Stomach (tissue), 9 donors: ENCODE results near the gene TMC2. TPM values are rescaled to one million over a fixed set of nuclear protein-coding genes. Genes with fewer than 3 reads are reported as not detected.

Experiments
- DNase-seq, 2 donors: peaks; one replicate each; pipeline versions ENCODE4 v3.0.0 to v3.0.0-alpha.2; 2013 to 2019
- H3K27ac ChIP-seq, 5 donors: fragments of 200-600 bp in 4 of 5; sonication (generic) in 4 of 5; one replicate each; pipeline ENCODE4 v1.5.1; 2013 to 2019; ENCODE audit warnings: mild to moderate bottlenecking in 1 of 5, moderate library complexity in 1 of 5
- H3K27me3 ChIP-seq, 3 donors: fragments of 200-600 bp; sonication (generic); one replicate each; pipeline ENCODE4 v1.5.1; 2017 to 2019; ENCODE audit warnings: mixed run types in 1 of 3
- H3K36me3 ChIP-seq, 4 donors: fragments of 200-600 bp; sonication (generic); 1 replicate in 3 of 4; 2 replicates in 1 of 4; pipeline ENCODE4 v1.5.1; 2016 to 2019
- H3K4me1 ChIP-seq, 4 donors: fragments of 200-600 bp; sonication (generic); one replicate each; pipeline ENCODE4 v1.5.1; 2016 to 2019
- H3K4me3 ChIP-seq, 4 donors: fragments of 200-600 bp; sonication (generic) in 3 of 4; one replicate each; pipeline ENCODE4 v1.5.1; 2016 to 2019; ENCODE audit warnings: mild to moderate bottlenecking in 1 of 4
- H3K9me3 ChIP-seq, 4 donors: fragments of 200-600 bp; sonication (generic); one replicate each; pipeline ENCODE4 v1.5.1; 2016 to 2019
- EP300 ChIP-seq: sonication (generic); formaldehyde crosslinking; IDR thresholded peaks from one replicate; pipeline ENCODE4 v1.6.1; 2017; ENCODE audit warnings: antibody characterized with exemption
- POLR2A ChIP-seq, 4 donors: fragments of 450-650 bp; IDR thresholded peaks; one replicate each; pipeline ENCODE4 v1.6.1; 2016; ENCODE audit warnings: antibody characterized with exemption in 4 of 4, control low read depth in 2 of 4, mild to moderate bottlenecking in 1 of 4, moderate library complexity in 1 of 4
- POLR2AphosphoS5 ChIP-seq, 3 donors: sonication (generic); formaldehyde crosslinking; IDR thresholded peaks; one replicate each; pipeline ENCODE4 v1.6.1; 2016; ENCODE audit warnings: antibody characterized with exemption in 3 of 3
- WGBS, 5 donors: extraction: QIAGEN DNeasy Blood & Tissue Kit in 3 of 5; methylation state at CpG; one replicate each; pipeline versions ENCODE4 v1.1.5 to v1.1.7; 2013 to 2018; 5-methylcytosine and 5-hydroxymethylcytosine counted together
- intact Hi-C: fragments of 100-400 bp; cut with DNase I; formaldehyde crosslinking; loops from one replicate; pipeline ENCODE4 v1.15.1; 2023; ENCODE audit warnings: low total_unique reads
- polyA plus RNA-seq, 3 donors: library from polyadenylated mRNA; stranded (reverse); fragments of 200-250 nt; gene quantifications; one replicate each; pipeline ENCODE4 v1.2.3, GENCODE V29; 2013
- total RNA-seq, 5 donors: library from RNA; depleted of rRNA; stranded (reverse); fragments of >200 nt; gene quantifications; one replicate each; pipeline versions ENCODE4 v1.1.0 to v1.2.3, GENCODE V29; 2014 to 2016
- TF ChIP-seq, protein P1 (sequence below), 7 experiments: fragments of 450-650 bp in 4 of 7; fragments of 200-600 bp in 3 of 7; sonication (generic) in 3 of 7; IDR thresholded peaks; one replicate each; pipeline ENCODE4 v1.5.1; 2016 to 2019; ENCODE audit warnings: antibody characterized with exemption in 7 of 7, control low read depth in 2 of 7, mild to moderate bottlenecking in 1 of 7
- donor health status: healthy with polysubstance abuse.
- donor health status: Bipolar disorder and iron deficiency.
- donor health status: healthy.

Gene TMC2
- total and polyA plus RNA-seq, 8 donors: 0.03 TPM; not detected in 7

DNA sequence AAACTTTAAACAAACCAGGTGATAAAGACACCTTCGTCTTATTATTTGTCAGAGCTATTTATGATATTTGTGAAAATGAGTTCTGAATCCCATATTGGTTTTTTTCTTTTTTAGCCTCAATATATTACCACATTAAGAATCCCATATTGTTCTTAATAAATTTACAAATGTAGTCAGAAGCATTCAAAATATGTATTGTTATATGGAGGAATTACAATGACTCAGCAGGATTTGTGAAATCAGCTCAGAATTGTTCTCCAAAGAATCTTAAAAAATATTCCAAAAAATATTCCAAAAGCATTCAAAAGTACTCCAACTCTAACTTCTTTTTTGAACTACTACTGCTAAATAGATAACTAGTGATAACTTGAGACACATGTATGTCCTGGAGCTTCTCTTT is 21.2 kb upstream of the TMC2 start:
- no peak overlapping the region for H3K4me3 ChIP-seq
- H3K27ac ChIP-seq: no peak overlapping the region
- no peaks in the 10 kb centered on the region for H3K4me1 ChIP-seq
- DNase-seq: no peak
- 43 to 63% (median 56%) methylated on average over 1 of the region's 1 CpG for WGBS, 5 donors
- H3K36me3 ChIP-seq: no peaks in the 10 kb centered on the region
- peaks cover 0 to 4% (median 0%) of the 10 kb centered on the region in 3 donors for H3K27me3 ChIP-seq
- H3K9me3 ChIP-seq: no peaks in the 10 kb centered on the region
- TF ChIP-seq EP300: no peak
- intact Hi-C loops: no loop called here

DNA sequence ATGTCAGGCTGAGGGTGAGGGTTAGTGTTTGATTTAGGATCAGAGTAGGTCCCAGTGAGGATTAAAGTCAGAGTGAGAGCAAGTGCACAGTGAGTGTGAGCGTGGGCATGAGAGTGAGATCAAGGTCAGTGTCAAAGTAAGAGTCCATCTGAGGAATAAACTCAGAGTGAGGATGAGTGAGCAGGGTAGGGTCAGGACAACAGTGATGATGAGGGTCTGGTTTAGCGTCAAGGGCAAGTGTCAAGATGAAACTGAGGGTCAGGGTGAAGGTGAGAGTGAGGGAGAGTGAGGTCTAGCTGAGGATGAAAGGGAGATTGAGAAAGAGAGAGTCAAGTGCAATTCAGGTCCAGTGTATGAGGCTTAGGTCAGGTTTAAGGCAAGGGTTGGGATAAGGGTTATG is 20.0 kb upstream of the TMC2 start:
- Histone ChIP-seq H3K9me3 (no peaks in the 10 kb centered on the region), H3K36me3 (no peaks in the 10 kb centered on the region), H3K27ac (no peak overlapping the region), H3K4me1 (peaks cover 0 to under 1% (median 0%) of the 10 kb centered on the region in 4 donors), H3K27me3 (peaks cover 0 to 4% (median 0%) of the 10 kb centered on the region in 3 donors), H3K4me3 (no peak overlapping the region)
- DNase-seq: no peak
- TF ChIP-seq EP300 (no peak), POLR2AphosphoS5 (IDR thresholded peaks at IDR 0.05) (no peak), POLR2A (IDR thresholded peaks at IDR 0.05) (no peak)
- TF ChIP-seq, protein P1, sequence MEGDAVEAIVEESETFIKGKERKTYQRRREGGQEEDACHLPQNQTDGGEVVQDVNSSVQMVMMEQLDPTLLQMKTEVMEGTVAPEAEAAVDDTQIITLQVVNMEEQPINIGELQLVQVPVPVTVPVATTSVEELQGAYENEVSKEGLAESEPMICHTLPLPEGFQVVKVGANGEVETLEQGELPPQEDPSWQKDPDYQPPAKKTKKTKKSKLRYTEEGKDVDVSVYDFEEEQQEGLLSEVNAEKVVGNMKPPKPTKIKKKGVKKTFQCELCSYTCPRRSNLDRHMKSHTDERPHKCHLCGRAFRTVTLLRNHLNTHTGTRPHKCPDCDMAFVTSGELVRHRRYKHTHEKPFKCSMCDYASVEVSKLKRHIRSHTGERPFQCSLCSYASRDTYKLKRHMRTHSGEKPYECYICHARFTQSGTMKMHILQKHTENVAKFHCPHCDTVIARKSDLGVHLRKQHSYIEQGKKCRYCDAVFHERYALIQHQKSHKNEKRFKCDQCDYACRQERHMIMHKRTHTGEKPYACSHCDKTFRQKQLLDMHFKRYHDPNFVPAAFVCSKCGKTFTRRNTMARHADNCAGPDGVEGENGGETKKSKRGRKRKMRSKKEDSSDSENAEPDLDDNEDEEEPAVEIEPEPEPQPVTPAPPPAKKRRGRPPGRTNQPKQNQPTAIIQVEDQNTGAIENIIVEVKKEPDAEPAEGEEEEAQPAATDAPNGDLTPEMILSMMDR (IDR thresholded peaks at IDR 0.05): no peak
- WGBS, 5 donors: 70 to 84% (median 75%) methylated on average over 2 of the region's 2 CpGs
- intact Hi-C loops: no loop called here

DNA sequence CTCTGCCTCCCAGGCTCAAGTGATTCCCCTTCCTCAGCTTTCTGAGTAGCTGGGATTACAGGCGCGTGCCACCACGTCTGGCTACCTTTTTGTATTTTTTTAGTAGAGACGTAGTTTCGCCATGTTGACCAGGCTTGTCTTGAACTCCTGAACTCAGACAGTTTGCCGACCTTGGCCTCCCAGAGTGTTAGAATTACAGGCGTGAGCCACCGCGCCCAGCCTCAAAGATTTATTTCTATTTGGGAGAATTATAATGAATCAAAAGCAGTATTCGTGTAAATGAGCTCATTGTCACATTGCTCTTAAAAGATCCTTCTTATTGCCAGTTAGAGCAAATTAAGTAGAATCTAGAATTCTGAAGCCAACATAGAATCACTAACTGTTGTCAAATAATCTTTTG is 18.3 kb upstream of the TMC2 start:
- WGBS, 5 donors: 78 to 84% (median 81%) methylated on average over 10 of the region's 10 CpGs

DNA sequence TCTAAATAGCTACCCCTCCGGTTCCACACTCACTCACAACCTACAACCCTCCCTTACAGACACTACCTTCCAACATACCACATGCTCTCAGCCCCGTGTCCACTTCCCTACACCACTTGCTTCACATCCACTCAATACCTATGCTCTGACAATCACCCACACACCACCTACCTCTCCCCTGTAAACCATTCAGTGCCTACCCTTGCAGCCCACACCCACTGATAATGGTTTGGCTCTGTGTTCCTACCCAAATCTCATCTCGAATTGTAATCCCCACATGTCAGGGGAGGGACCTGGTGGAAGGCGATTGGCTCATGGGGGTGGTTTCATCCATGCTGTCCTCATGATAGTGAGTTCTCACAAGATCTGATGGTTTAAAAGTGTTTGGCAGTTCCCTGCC is 17.8 kb upstream of the TMC2 start:
- TF ChIP-seq POLR2A (IDR thresholded peaks at IDR 0.05) (no peak), EP300 (no peak), POLR2AphosphoS5 (IDR thresholded peaks at IDR 0.05) (no peak)
- TF ChIP-seq, protein P1 (IDR thresholded peaks at IDR 0.05): no peak
- H3K36me3 ChIP-seq: no peaks in the 10 kb centered on the region
- intact Hi-C loops: no loop called here

More for the DNA sequence above, 18.3 kb upstream of the TMC2 start:
- intact Hi-C loops: no loop called here
- Histone ChIP-seq H3K27me3 (peaks cover 0 to 4% (median 0%) of the 10 kb centered on the region in 3 donors), H3K9me3 (no peaks in the 10 kb centered on the region), H3K27ac (no peak overlapping the region), H3K4me1 (peaks cover 0 to 16% (median 0%) of the 10 kb centered on the region in 4 donors), H3K4me3 (no peak overlapping the region), H3K36me3 (no peaks in the 10 kb centered on the region)
- TF ChIP-seq, protein P1 (IDR thresholded peaks at IDR 0.05): no peak
- no peak for TF ChIP-seq POLR2AphosphoS5 (IDR thresholded peaks at IDR 0.05)
- TF ChIP-seq EP300: no peak
- no peak for TF ChIP-seq POLR2A (IDR thresholded peaks at IDR 0.05)
- no peak for DNase-seq

DNA sequence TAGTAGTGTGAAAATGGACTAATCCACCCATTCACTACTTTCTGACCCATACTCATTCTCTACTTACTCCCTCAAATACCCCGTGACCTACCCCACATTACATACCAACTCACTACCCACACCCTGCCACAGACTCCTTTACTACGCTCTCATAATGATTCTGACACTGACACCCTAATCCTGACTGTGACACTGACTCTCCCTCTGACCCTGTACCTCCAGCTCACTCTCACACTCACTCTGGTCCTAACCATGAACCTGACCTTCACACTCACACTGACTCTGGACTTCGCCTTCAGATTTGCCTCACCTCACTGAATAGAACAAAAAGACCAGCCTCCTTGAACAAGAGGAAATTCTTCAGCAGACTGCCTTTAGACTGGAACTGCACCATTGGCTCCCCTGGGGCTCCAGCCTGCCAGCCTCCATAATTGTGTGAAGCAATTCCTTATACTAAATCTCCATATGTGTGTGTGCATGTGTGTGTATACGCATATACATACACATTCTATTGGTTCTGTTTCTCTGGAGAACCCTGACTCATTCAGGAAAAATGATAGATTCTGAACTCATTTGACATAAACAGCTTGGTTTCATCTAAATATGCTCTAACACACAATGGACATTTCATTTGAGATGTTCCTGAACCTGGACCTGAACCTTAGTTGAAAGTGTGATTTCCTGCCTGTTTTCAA is 17.1 kb upstream of the TMC2 start:
- peaks cover 0 to 24% (median 5%) of the 10 kb centered on the region in 4 donors for H3K4me1 ChIP-seq
- no peak overlapping the region for H3K4me3 ChIP-seq
- no peak for TF ChIP-seq POLR2A (IDR thresholded peaks at IDR 0.05)
- no peak for TF ChIP-seq EP300
- TF ChIP-seq POLR2AphosphoS5 (IDR thresholded peaks at IDR 0.05): no peak
- TF ChIP-seq, protein P1 (IDR thresholded peaks at IDR 0.05): no peak
- H3K36me3 ChIP-seq: no peaks in the 10 kb centered on the region
- no peak for DNase-seq
- no peak overlapping the region for H3K27ac ChIP-seq
- intact Hi-C loops: no loop called here
- 86 to 96% (median 95%) methylated on average over 4 of the region's 4 CpGs for WGBS, 5 donors
- no peaks in the 10 kb centered on the region for H3K9me3 ChIP-seq
- H3K27me3 ChIP-seq: peaks cover 0 to 4% (median 0%) of the 10 kb centered on the region in 3 donors

More for the DNA sequence above, 17.8 kb upstream of the TMC2 start:
- Histone ChIP-seq H3K27me3 (peaks cover 0 to 4% (median 0%) of the 10 kb centered on the region in 3 donors), H3K4me3 (no peak overlapping the region), H3K4me1 (peaks cover 0 to 17% (median 0%) of the 10 kb centered on the region in 4 donors), H3K9me3 (no peaks in the 10 kb centered on the region), H3K27ac (no peak overlapping the region)
- no peak for DNase-seq
- WGBS, 5 donors: 59 to 73% (median 67%) methylated on average over 4 of the region's 4 CpGs
